Epithelial cell of prostate (primary cell): ENCODE data around the gene NXPE1.
"Not testable (repeated sequence)": the region's sequence is repeated elsewhere in the genome, so short reads cannot be mapped to it uniquely, and the experiment has no call there.

Experiments used
- DNase-seq: peaks from one replicate; pipeline ENCODE4 v3.0.0-alpha.2; 2011; ENCODE audit warnings: low read depth, low spot score
- H3K27ac ChIP-seq: fragments of 450-650 bp; 2 replicates; pipeline ENCODE4 v1.5.1; 2017; ENCODE audit warnings: mild to moderate bottlenecking

The NXPE1 gene

DNA sequence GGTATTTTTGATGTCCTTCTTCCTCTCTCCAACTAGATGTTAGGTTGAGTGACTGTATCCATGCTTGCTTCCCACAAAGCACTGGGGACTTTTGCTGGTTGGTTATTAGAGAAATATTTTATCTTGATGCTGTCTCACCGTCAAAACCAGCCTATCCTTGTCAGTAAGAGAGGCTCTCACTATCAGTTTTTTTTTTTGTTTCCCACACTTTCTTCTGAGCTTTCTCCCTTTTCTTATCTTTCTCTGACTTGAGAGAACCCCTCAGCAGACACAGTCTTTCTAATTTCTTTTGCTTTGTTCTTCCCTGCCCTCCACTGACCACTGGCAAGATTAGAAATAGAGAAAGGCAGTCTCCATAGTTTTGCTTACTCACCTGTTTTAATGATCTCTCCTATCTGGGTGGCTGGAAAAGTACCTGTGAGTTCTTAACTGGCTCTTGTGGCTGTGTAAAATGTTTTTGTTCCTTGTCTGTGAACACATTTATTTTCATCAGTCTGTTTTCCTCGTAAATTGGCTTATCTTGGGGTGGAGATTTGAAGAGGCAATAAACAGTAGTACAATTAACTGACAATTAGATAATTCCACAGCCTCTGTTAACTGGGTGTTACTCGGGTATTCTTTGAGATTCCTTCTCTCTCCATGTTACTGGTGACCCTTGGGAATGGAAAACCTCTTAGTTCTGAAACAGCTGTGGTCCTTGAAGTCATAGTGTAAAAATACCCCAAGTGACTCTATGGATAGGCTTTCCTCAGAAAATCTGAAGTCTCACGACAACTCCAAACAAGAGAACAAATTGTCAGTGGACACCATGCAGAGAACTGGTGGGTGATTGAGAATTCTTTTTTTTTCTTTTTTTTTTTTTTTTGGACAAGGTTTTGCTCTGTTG lies at the start of gene NXPE1:
Gene NXPE1, minus strand, starts transcription at position 457 of the 886 bp plus-strand sequence. CDS start 8,680 bp downstream, outside the sequence.
- DNase-seq, result no peak
- H3K27ac ChIP-seq, result no peak within 1 kb of the TSS

DNA sequence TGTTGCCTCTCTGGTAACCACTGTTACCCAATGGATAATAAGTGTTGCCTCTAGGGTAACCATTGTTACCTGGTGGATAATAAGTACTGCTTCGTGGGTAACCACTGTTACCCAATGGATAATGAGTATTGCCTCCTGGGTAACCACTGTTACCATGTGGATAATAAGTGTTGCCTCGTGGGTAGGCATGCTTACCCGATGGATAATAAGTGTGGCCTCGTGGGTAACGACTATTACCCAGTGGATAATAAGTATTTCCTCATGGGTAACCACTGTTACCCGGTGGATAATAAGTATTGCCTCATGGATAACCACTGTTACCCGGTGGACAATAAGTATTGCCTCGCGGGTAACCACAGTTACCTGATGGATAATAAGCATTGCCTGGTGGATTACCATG lies 49.7 kb upstream of the NXPE1 start:
- no peak for DNase-seq
- H3K27ac ChIP-seq, result no peak overlapping the region

DNA sequence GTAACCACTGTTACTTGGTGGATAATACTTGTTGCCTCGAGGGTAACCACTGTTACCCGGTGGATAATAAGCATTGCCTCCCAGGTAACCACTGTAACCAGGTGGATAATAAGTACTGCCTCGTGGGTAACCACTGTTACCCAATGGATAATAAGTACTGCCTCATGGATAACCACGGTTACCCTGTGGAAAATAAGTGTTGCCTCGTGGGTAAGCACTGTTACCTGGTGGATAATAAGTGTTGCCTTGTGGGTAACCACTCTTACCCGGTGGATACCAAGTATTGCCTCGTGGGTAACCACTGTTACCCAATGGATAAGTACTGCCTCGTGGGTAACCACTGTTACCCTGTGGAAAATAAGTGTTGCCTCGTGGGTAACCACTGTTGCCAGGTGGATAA lies 48.9 kb upstream of the NXPE1 start:
- H3K27ac ChIP-seq, DNase-seq: not testable (repeated sequence)

DNA sequence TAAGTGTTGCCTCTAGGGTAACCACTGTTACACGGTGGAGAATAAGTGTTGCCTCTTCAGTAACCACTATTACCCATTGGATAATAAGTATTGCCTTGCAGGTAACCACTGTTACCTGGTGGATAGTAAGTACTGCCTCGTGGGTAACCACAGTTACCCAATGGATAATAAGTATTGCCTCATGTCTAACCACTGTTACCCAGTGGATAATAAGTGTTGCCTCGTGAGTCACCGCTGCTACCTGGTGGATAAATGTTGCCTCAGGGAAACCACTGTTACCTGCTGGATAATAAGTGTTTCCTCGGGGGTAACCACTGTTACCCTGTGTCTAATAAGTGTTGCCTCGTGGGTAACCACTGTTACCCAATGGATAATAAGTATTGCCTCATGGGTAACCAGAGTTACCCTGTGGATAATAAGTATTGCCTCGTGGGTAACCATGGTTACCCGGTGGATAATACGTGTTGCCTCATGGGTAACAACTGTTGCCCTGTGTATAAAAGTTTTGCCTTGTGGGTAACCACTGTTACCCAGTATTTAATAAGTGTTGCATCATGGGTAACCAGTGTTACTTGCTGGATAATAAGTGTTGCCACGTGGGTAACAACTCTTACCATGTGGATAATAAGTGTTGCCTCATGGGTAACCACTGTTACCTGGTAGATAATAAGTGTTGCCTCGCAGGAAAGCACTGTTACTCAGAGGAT lies 48.2 kb upstream of the NXPE1 start:
- H3K27ac ChIP-seq, result no peak overlapping the region
- DNase-seq, result no peak

DNA sequence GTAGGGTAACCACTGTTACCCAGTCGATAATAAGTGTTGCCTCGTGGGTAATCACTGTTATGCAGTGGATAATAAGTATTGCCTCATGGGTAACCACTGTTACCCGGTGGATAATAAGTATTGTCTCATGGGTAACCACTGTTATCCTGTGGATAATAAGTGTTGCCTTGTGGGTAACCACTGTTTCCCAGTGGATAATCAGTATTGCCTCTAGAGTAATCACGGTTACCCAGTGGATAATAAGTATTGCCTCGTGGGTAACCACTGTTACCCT lies 47.1 kb upstream of the NXPE1 start:
- not testable (repeated sequence) for H3K27ac ChIP-seq, DNase-seq

DNA sequence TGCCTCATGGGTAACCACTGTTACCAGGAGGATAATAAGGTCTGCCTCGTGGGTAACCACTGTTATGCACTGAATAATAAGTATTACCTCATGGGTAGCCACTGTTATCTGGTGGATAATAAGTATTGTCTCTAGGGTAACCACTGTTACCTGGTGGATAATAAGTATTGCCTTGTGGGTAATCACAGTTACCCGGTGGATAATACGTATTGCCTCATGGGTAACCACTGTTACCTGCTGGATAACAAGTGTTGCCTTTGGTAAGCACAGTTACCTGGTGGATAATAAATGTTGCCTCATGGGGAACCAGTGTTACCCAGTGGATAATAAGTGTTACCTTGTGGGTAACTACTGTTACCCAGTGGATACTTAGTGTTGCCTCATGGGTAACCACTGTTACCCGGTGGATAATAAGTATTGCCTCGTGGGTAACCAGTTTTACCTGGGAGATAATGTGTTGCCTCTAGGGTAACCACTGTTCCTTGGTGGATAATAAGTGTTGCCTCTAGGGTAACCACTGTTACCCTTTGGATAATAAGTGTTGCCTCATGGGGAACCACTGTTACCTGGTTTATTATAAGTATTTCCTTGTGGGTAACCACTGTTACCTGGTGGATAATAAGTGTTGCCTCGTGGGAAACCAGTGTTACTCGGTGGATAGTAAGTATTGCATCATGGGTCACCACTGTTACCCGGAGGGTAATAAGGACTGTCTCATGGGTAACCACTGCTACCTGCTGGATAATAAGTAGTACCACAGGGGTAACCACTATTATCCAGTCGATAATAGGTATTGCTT lies 46.5 kb upstream of the NXPE1 start:
- H3K27ac ChIP-seq, result no peak overlapping the region
- no peak for DNase-seq

DNA sequence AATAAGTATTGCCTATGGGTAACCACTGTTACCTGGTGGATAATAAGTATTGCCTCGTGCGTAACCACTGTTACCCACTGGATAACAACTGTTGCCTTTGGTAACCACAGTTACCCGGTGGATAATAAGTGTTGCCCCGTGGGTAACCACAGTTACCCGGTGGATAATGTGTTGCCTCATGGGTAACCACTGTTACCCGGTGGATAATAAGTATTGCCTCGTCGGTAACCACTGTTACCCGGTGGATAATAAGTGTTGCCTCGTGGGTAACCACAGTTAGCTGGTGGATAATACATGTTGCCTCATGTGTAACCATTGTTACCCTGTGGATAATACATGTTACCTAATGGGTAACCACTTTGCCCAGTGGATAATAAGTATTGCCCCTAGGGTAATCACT lies 45.7 kb upstream of the NXPE1 start:
- H3K27ac ChIP-seq, result no peak overlapping the region
- DNase-seq, result no peak

DNA sequence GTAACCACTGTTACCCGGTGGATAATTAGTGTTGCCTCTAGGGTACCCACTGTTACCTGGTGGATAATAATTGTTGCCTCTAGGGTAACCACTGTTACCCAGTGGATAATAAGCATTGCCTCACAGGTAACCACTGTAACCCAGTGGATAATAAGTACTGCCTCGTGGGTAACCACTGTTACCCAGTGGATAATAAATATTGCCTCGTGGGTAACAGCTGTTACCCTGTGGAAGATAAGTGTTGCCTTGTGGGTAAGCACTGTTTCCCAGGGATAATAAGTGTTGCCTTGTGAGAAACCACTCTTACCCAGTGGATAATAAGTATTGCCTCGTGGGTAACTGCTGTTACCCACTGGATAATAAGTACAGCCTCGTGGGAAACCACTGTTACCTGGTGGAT lies 45.2 kb upstream of the NXPE1 start:
- no peak overlapping the region for H3K27ac ChIP-seq
- DNase-seq, result no peak

DNA sequence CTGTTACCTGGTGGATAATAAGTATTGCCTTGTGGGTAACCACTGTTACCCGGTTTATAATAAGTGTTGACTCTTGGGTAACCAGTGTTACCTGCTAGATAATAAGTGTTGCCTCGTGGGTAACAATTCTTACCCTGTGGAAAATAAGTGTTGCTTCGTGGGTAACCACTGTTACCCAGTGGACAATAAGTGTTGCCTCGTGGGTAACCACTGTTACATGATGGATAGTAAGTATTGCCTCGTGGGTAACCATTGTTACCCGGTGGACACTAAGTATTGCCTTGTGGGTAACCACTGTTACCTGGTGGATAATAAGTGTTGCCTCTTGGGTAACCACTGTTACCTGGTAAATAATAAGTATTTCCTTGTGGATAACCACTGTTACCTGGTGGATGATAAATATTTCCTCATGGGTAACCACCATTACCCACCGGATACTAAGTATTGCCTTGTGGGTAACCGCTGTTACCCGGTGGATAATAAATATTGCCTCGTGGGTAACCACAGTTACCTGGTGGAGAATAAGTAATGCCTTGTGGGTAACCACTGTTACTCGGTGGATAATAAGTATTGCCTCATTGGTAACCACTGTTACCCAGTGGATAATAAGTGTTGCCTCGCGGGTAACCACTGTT lies 44.6 kb upstream of the NXPE1 start:
- no peak overlapping the region for H3K27ac ChIP-seq
- no peak for DNase-seq

DNA sequence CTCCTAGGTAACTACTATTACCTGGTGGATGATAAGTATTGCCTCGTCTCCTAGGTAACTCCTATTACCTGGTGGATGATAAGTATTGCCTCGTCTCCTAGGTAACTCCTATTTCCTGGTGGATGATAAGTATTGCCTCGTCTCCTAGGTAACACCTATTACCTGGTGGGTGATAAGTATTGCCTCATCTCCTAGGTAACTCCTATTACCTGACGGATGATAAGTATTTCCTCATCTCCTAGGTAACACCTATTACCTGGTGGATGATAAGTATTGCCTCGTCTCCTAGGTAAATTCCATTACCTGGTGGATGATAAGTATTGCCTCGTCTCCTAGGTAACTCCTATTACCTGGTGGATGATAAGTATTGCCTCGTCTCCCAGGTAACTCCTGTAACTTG lies 43.5 kb upstream of the NXPE1 start:
- H3K27ac ChIP-seq, DNase-seq: not testable (repeated sequence)

DNA sequence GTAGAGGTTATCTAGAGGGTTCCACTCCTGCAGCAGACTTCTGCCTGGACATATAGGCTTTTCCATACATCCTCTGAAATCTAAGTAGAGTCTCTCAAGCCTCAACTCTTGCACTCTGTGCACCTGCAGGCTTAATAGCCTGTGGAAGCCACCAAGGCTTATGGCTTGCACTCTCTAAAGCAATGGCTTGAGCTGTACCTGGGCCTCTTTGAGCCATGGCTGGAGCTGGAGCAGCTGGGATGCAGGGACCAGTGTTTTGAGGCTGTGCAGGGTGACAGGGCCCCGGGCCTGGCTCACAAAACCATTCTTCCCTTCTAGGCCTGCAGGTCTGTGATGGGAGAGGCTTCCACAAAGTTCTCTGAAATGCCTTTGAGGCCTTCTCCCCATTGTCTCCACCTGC lies 38.8 kb upstream of the NXPE1 start:
- no peak for DNase-seq
- H3K27ac ChIP-seq, result no peak overlapping the region

DNA sequence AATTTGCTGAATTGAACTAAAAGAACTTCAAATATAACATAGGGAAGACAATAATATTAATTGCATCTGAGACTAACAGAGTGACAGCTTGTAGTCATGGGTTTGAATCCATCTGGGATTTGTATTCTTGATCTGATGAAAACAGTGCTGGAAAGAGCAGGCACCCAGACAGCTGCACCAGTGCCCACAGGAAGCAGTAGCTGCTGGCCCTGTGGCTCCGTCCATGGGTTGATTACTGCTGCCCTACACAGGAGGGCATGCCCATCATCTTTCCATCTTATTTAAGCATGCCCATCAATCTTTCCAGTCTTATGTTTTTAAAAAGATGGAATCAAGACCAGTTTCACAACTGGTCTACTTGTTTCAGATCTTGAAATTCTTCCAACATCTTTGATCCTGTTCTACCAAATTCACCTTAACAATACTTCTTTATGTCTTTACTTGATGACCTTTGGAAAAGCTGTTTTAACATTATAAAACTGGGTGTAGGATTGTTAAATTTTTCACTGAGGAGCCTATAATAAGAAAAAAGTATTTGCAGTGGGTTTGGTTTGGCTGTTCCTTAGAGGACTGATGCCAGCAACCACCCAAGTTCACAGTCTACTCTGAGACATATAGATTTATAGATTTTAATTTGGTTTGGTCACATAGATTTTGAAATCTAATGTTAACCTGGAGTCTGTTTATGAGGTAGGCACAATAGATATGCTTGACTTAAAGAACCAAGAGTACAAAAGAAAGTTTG lies 36.7 kb upstream of the NXPE1 start:
- DNase-seq, result no peak
- H3K27ac ChIP-seq, result no peak overlapping the region

DNA sequence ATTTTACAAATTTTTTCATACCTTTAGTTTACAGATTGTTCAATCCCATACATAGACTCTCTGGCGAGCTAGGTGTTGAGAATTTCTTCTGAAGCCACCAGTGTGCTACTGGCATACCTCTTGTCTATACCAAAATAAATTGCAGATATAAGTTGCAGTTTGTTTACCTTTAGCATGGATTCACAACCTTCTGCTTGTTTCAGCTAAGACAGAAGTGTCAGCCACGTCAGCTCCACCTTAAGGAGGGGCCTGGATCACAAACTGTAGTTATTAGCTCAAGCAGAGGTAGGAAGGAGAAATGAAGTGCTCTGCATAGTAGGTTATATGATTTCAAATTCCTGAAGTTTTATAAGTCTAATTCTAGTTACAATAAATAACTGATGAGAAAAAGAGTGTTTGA lies 35.9 kb upstream of the NXPE1 start, which contains the start of gene NXPE4:
Gene NXPE4, minus strand, starts transcription at position 216 of the 400 bp plus-strand sequence. CDS start 1,027 bp downstream, outside the sequence.
- DNase-seq, result no peak
- H3K27ac ChIP-seq, result no peak within 1 kb of the TSS

DNA sequence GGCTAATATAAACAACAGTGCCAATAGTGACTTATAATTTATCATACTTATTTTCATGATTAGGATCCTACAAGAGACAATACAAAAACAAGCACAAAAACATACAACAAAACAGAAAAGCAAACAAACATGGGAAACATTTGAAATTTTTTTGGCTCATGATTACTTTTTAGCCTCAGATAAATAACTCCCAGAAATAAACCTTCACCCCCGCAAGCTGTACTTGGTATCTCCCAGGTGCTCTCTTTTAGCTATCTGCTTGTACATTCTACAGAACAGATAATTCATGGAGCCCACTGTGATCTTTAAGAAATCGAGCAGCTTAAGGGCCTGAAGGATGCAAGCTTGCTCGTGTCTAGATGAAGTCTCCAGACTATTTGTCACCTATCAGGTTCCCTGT lies 35.0 kb upstream of the NXPE1 start:
- H3K27ac ChIP-seq, result no peak overlapping the region

DNA sequence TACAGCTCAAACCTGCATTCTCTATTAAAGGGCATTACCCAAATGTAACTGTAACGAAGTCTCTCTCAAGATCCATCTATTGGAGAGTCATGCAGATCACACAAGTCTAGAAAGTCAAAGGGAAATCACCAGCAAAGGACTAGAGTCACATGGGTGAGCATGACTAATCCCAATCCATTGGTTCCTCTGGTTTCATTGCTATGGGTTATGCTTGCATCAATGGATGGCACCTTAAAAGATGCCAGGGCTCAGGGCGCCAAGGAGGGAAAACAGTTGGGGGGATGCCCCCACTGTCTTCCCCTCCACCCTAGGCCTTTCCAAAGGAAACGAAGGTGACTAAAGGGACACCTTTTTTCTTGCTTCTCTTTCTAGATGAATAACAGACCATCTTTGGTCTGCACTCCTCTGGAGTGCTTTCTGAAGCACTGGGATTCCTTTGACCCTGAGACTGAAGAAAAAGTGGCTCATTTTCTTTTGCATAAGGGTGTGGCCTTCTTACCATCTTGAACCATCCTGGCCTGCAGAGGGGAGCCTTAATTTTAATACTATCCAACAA lies 27.8 kb upstream of the NXPE1 start:
- no peak for DNase-seq
- no peak overlapping the region for H3K27ac ChIP-seq

More for the DNA sequence above, 35.0 kb upstream of the NXPE1 start:
- no peak for DNase-seq

DNA sequence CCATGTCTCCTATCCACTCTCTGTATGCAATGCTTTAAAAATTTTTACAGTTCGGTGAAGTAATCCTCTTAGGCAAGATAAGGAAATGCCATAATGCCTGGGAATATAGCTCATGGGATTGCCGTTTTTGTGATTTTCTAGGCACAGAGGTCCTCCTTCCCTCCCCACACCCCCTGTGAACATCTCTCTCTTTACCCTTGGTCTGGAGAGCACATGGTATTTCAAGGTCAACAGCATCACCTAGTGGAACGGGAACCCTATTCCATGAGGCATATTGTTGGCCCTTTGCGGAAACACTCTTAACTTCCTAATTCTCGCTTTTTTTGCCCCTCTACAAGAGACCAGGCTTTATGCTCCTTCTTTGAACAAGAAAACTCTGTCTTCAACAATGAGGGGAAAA lies 27.1 kb upstream of the NXPE1 start:
- DNase-seq, result no peak
- no peak overlapping the region for H3K27ac ChIP-seq

DNA sequence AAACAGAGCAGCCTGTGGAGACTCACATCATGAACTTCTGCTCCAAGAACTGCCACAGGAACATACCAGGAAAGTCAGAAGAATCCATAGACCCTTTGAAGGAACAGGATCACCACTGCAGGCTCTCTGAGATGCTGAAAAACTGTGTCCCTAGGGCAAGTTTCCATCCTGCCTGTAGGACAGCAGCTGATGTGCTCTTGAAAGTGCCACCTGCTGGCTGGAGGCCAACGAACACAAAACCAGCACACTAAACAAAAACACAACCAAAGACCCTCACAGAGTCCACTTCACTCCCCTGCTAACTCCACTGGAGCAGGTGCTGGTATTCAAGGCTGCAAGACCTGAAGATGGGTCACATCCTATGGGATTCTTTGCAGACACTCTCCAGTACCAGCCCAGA lies 12.0 kb upstream of the NXPE1 start:
- DNase-seq, result no peak
- H3K27ac ChIP-seq, result no peak overlapping the region

DNA sequence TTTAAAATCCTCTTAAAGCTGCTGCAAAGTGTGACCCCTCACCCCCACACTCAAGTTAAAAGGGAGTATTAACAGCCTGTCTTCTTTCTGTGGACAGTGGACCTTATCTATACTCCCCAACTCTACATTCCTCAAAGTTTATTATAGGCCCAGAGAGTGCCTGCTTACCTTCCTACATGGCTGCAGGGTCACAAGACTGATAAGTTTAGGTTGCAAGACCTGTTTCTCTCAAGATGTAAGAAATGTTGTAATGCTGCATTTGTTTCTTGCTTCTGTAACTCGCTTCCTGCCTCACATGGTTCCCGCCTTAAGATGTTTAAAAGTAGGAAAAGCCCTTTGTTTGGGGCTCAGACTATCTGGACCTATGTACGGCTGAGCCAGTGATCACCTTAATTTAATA lies 10.1 kb upstream of the NXPE1 start:
- DNase-seq, result no peak

DNA sequence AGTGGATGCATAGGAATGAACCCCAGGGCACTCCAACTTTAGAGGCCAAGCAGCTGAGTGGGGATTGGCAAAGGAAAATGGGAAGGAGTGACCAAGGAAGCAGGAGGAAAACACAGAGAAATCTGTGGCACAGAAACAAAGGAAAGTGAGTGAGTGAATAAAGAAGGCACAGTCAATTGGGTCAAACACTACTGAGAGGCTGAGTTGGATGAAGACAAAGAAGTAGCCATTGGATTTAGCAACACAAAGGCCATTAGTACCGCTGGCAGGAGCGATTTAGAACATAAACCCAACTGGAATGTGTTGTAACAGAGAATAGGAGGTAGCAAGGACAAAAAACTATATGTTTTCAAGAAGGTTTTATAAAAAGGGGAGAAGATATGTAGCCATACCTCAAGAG lies 6.6 kb upstream of the NXPE1 start:
- no peak for DNase-seq
- H3K27ac ChIP-seq, result no peak overlapping the region

More for the DNA sequence above, 10.1 kb upstream of the NXPE1 start:
- no peak overlapping the region for H3K27ac ChIP-seq
